GF-D8 (cell line): ENCODE data around the gene TLR2.

ENCODE experiments used
- DNase-seq: peaks from one replicate; lab custom pipeline; 2025; lab: John Stamatoyannopoulos, UW

Gene TLR2

GRCh38 chr4:153731239-153731638 lies 47.2 kb downstream of the TLR2 start:
- DNase-seq, result no peak

- no peak for DNase-seq
Observed at GRCh38 chr4:153733751-153734448, 49.8 kb downstream of the TLR2 start.

GRCh38 chr4:153735906-153736461 lies 51.9 kb downstream of the TLR2 start:
- DNase-seq, result no peak

GRCh38 chr4:153741541-153741940 lies 57.5 kb downstream of the TLR2 start:
- no peak for DNase-seq

- no peak for DNase-seq
Observed at GRCh38 chr4:153745651-153746050, 61.6 kb downstream of the TLR2 start.

GRCh38 chr4:153747406-153747955 lies 63.4 kb downstream of the TLR2 start:
- no peak for DNase-seq

GRCh38 chr4:153748378-153748777 lies 64.3 kb downstream of the TLR2 start:
- no peak for DNase-seq

GRCh38 chr4:153750197-153750817 lies 66.2 kb downstream of the TLR2 start:
- DNase-seq, result peak; percentile 37

GRCh38 chr4:153755186-153755585 lies 71.1 kb downstream of the TLR2 start:
- DNase-seq, result no peak
